Natural killer cell (primary cell): ENCODE results near the gene DNAAF2. TPM values are rescaled to one million over a fixed set of nuclear protein-coding genes. Genes with fewer than 3 reads are reported as not detected.

ENCODE experiments used
- ATAC-seq, 3 donors: fragments of 150-1000 bp in 2 of 3; fragments of 200-7000 bp in 1 of 3; cut with Tn5 transposase; 1 replicate in 1 of 3; 2 replicates in 2 of 3; pipeline ENCODE4 v1.10.0; 2021; ENCODE audit warnings: mild to moderate bottlenecking in 2 of 3, moderate library complexity in 2 of 3
- DNase-seq, 2 donors: peaks; one replicate each; pipeline versions ENCODE4 v3.0.0 to v3.0.0-alpha.2; 2013 to 2021; ENCODE audit warnings: mixed read lengths in 1 of 2
- H3K27ac ChIP-seq: one replicate; pipeline ENCODE4 v1.5.1; 2013; ENCODE audit warnings: mild to moderate bottlenecking, low read length
- H3K27me3 ChIP-seq: one replicate; pipeline ENCODE4 v1.6.1; 2013; ENCODE audit warnings: low read length; ENCODE audit not compliant: control insufficient read depth, insufficient read depth
- H3K36me3 ChIP-seq: one replicate; pipeline ENCODE4 v1.6.1; 2013; ENCODE audit warnings: low read length; ENCODE audit not compliant: control insufficient read depth, insufficient read depth
- H3K4me1 ChIP-seq: one replicate; pipeline ENCODE4 v1.6.1; 2013; ENCODE audit warnings: low read length; ENCODE audit not compliant: control insufficient read depth, insufficient read depth
- H3K4me3 ChIP-seq: one replicate; pipeline ENCODE4 v1.5.1; 2013; ENCODE audit warnings: low read length
- H3K9me3 ChIP-seq: one replicate; pipeline ENCODE4 v1.6.1; 2013; ENCODE audit warnings: low read length; ENCODE audit not compliant: control insufficient read depth, insufficient read depth
- H3K27ac Mint-ChIP-seq, 2 donors: one replicate each; pipeline ENCODE4 v1.8.0; 2022; ENCODE audit warnings: mild to moderate bottlenecking in 2 of 2, mixed read lengths in 2 of 2, moderate library complexity in 1 of 2
- H3K27me3 Mint-ChIP-seq, 2 donors: one replicate each; pipeline ENCODE4 v1.8.0; 2022; ENCODE audit warnings: low read depth in 2 of 2, mixed read lengths in 2 of 2
- H3K36me3 Mint-ChIP-seq: one replicate; pipeline ENCODE4 v1.8.0; 2022; ENCODE audit warnings: mixed read lengths
- H3K4me1 Mint-ChIP-seq, 2 donors: one replicate each; pipeline ENCODE4 v1.8.0; 2022; ENCODE audit warnings: mixed read lengths in 2 of 2
- H3K4me3 Mint-ChIP-seq: one replicate; pipeline ENCODE4 v1.8.0; 2022; ENCODE audit warnings: mild to moderate bottlenecking, moderate library complexity, mixed read lengths
- H3K9me3 Mint-ChIP-seq, 2 donors: one replicate each; pipeline ENCODE4 v1.8.0; 2022; ENCODE audit warnings: mixed read lengths in 2 of 2
- WGBS: methylation state at CpG from one replicate; pipeline ENCODE4 v1.1.7; 2013; ENCODE audit warnings: missing lambda C conversion rate; ENCODE audit not compliant: insufficient coverage; 5-methylcytosine and 5-hydroxymethylcytosine counted together
- intact Hi-C: fragments of 100-400 bp; cut with micrococcal nuclease; formaldehyde crosslinking; loops from one replicate; pipeline ENCODE4 v1.14.2; 2022
- total RNA-seq, 4 donors: library from RNA; stranded (reverse); fragments of 120-200 nt in 1 of 4; gene quantifications; one replicate each; pipeline versions ENCODE4 v1.2.3 to v1.2.4, GENCODE V29; 2013 to 2022
- TF ChIP-seq, protein P1 (sequence below): fragments of 200-600 bp; IDR thresholded peaks from one replicate; pipeline ENCODE4 v1.8.0; 2022; ENCODE audit warnings: antibody characterized with exemption

Gene DNAAF2
- total RNA-seq, 3 donors from 2014 or later (not counting 1 experiment from before 2014, with no cell fraction given): 10.5 to 16.2 (median 11.4) TPM

DNA sequence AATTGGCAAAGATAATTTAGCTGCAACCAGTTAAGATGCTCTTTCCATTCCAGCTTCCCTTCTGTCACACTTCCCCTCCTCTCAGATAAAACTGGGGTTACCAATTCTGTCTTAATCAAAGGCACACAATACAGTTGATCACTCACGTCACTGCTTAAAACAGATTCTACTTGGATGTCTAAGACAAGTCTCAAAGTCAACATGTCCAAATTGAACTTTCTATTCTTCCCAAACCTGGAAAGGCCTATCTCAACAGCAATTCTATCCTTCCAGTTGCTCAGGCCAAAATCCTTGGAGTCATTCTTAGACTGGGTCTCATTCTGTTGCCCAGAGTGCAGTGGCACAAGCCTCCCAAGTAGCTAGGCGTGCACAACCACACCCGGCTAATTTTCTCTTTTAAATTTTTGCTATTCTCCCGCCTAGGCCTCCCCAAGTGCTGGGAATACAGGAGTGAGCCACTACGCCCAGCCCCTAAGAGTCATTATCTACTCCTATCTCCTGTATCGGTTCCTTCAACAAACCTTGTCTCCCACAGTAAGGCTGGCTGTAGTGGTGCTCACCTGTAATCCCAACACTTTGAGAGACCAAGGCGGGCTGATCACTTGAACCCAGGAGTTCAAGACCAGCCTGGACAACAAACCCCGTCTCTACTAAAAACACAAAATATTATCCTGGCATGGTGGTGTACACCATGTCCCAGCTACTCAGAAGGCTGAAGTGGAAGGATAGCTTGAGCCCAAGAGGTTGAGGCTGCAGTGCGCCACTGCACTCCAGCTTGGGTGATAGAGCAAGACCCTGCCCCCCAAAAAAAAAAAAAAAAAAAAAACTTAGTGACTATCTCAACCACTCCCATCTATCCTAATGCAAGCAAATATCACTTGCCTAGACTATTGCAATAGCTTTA, 53.6 kb downstream of the DNAAF2 start:
- Histone ChIP-seq H3K4me1 (peaks cover 19% of the 10 kb centered on the region), H3K9me3 (no peaks in the 10 kb centered on the region), H3K27me3 (no peaks in the 10 kb centered on the region), H3K4me3 (no peak overlapping the region), H3K27ac (no peak overlapping the region), H3K36me3 (peaks cover 26% of the 10 kb centered on the region)
- no peaks in the 10 kb centered on the region for H3K9me3 Mint-ChIP-seq
- no peak overlapping the region for H3K4me3 Mint-ChIP-seq
- intact Hi-C loops: loop anchor here (10.0 kb wide), 1 partner anchor 783 kb away; no protein-coding TSS in a partner anchor
- H3K27ac Mint-ChIP-seq: peak overlapping the region; percentile 82 to 99
- no peak for ATAC-seq
- no peaks in the 10 kb centered on the region for H3K27me3 Mint-ChIP-seq
- peaks cover 59 to 61% of the 10 kb centered on the region in 2 donors for H3K4me1 Mint-ChIP-seq
- no peaks in the 10 kb centered on the region for H3K36me3 Mint-ChIP-seq
- TF ChIP-seq, protein P1, sequence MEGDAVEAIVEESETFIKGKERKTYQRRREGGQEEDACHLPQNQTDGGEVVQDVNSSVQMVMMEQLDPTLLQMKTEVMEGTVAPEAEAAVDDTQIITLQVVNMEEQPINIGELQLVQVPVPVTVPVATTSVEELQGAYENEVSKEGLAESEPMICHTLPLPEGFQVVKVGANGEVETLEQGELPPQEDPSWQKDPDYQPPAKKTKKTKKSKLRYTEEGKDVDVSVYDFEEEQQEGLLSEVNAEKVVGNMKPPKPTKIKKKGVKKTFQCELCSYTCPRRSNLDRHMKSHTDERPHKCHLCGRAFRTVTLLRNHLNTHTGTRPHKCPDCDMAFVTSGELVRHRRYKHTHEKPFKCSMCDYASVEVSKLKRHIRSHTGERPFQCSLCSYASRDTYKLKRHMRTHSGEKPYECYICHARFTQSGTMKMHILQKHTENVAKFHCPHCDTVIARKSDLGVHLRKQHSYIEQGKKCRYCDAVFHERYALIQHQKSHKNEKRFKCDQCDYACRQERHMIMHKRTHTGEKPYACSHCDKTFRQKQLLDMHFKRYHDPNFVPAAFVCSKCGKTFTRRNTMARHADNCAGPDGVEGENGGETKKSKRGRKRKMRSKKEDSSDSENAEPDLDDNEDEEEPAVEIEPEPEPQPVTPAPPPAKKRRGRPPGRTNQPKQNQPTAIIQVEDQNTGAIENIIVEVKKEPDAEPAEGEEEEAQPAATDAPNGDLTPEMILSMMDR: no peak
- 90% methylated on average over 7 of the region's 9 CpGs for WGBS
- no peak for DNase-seq

DNA sequence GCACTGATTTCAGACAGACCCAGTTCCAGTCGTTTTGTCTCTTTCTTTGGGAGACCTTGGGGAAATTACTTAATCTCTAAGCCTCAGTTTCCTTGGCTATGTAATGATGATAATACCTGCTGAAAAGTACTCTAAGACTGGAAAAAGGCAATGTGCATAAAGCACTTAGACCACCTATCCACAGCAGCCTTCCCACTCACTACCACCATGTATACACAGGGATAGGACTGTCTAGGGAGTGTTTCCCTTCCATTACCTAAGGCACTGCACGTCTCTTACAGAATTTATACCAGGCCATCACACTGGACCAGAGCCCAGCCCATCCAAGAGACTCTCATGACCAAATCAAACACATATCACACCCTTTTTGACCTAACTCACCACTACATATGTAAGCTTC, 55.2 kb downstream of the DNAAF2 start:
- peaks cover 12% of the 10 kb centered on the region for H3K4me1 ChIP-seq
- no peaks in the 10 kb centered on the region for H3K9me3 Mint-ChIP-seq
- no peaks in the 10 kb centered on the region for H3K27me3 Mint-ChIP-seq
- no peak overlapping the region for H3K27ac ChIP-seq
- DNase-seq (no peak), ATAC-seq (no peak)
- 85% methylated on average over 2 of the region's 2 CpGs for WGBS
- no peaks in the 10 kb centered on the region for H3K36me3 Mint-ChIP-seq
- H3K9me3 ChIP-seq: no peaks in the 10 kb centered on the region
- H3K4me3 Mint-ChIP-seq: no peak overlapping the region
- peaks cover 43 to 48% of the 10 kb centered on the region in 2 donors for H3K4me1 Mint-ChIP-seq
- TF ChIP-seq, protein P1: no peak
- intact Hi-C loops: loop anchor here (10.0 kb wide), 1 partner anchor 785 kb away; no protein-coding TSS in a partner anchor
- H3K27ac Mint-ChIP-seq: peak overlapping the region; percentile 6 to 12
- H3K27me3 ChIP-seq: no peaks in the 10 kb centered on the region
- peaks cover 34% of the 10 kb centered on the region for H3K36me3 ChIP-seq
- H3K4me3 ChIP-seq: no peak overlapping the region

DNA sequence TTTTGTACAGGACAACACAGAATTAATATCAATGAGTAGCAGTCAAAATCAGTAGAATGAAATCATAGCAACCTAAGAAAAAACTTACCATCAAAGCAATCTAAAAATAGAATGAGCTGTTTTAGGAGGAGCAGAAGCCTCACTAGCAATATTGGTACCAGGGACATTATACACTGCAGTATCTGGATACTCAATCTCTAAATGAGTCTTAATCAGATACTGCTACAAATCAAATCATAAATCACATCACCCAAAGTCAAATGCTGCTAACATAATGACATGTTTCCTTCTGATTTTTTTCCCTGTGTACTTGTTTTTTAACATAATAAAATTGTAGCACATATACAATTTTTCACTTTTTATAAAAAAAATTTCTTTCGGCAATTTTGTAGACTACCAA, 56.9 kb downstream of the DNAAF2 start:
- H3K36me3 Mint-ChIP-seq: no peaks in the 10 kb centered on the region
- no peak overlapping the region for H3K4me3 Mint-ChIP-seq
- H3K27ac Mint-ChIP-seq: peak overlapping the region; percentile 27 to 77
- Histone ChIP-seq H3K9me3 (no peaks in the 10 kb centered on the region), H3K36me3 (peaks cover 21% of the 10 kb centered on the region), H3K27me3 (no peaks in the 10 kb centered on the region), H3K27ac (no peak overlapping the region), H3K4me1 (no peaks in the 10 kb centered on the region), H3K4me3 (no peak overlapping the region)
- H3K9me3 Mint-ChIP-seq: no peaks in the 10 kb centered on the region
- TF ChIP-seq, protein P1: no peak
- H3K4me1 Mint-ChIP-seq: peaks cover 34 to 36% of the 10 kb centered on the region in 2 donors
- DNase-seq (no peak), ATAC-seq (no peak)
- H3K27me3 Mint-ChIP-seq: no peaks in the 10 kb centered on the region
- intact Hi-C loops: no loop called here
- 80% methylated on average over 1 of the region's 1 CpG for WGBS

Other genes starting within 250 kb of the DNAAF2 start
- gene RPS29, start 48.9 kb downstream of the DNAAF2 start, total RNA-seq: 1,000 to 10,000 TPM; 1,124 to 1,711 (median 1,654) TPM
- gene LRR1, start 36.3 kb downstream of the DNAAF2 start, total RNA-seq: 10 to 100 TPM in 1 of 3 donors, 1 to 10 TPM in 2; 8.1 to 11.7 (median 8.7) TPM
- gene RPL36AL, start 14.6 kb downstream of the DNAAF2 start, total RNA-seq: 100 to 1,000 TPM; 126 to 166 (median 150) TPM
- 10 to 100 TPM; 29.9 to 34.8 (median 33.8) TPM for gene MGAT2, start 14.4 kb downstream of the DNAAF2 start, total RNA-seq
- gene POLE2, start 53.0 kb upstream of the DNAAF2 start, total RNA-seq: 1 to 10 TPM; 3.0 to 4.5 (median 4.1) TPM
- gene KLHDC1, start 57.9 kb upstream of the DNAAF2 start, total RNA-seq: 1 to 10 TPM; 6.3 to 7.0 (median 6.9) TPM
- 10 to 100 TPM; 60.4 to 64.2 (median 63.2) TPM for gene KLHDC2, start 132.9 kb upstream of the DNAAF2 start, total RNA-seq
- 100 to 1,000 TPM; 120 to 126 (median 122) TPM for gene NEMF, start 217.5 kb upstream of the DNAAF2 start, total RNA-seq